ENCODE data around the gene IRF4.
"Not testable (repeated sequence)": the region's sequence is repeated elsewhere in the genome, so short reads cannot be mapped to it uniquely, and the experiment has no call there.

Gene IRF4

GRCh38 chr6:366389-367297, 24.9 kb upstream of the IRF4 start:
- DNase-seq = no peak

- no peak for DNase-seq
Observed at GRCh38 chr6:367298-367794, 24.2 kb upstream of the IRF4 start.

- DNase-seq = no peak
Observed at GRCh38 chr6:367891-368630, 23.5 kb upstream of the IRF4 start.

GRCh38 chr6:369559-370431, 21.8 kb upstream of the IRF4 start:
- DNase-seq = no peak

- DNase-seq = no peak
Observed at GRCh38 chr6:370555-370954, 21.0 kb upstream of the IRF4 start.

GRCh38 chr6:371851-372250, 19.7 kb upstream of the IRF4 start:
- not testable (repeated sequence) for DNase-seq

GRCh38 chr6:372336-372911, 19.1 kb upstream of the IRF4 start:
- no peak for DNase-seq

- DNase-seq = no peak
Observed at GRCh38 chr6:373031-373430, 18.5 kb upstream of the IRF4 start.

GRCh38 chr6:373773-374724, 17.5 kb upstream of the IRF4 start:
- DNase-seq = no peak

- DNase-seq = no peak
Observed at GRCh38 chr6:374956-375355, 16.6 kb upstream of the IRF4 start.

- DNase-seq = no peak
Observed at GRCh38 chr6:376827-377640, 14.5 kb upstream of the IRF4 start.

GRCh38 chr6:377641-378020, 13.9 kb upstream of the IRF4 start:
- DNase-seq = not testable (repeated sequence)

- no peak for DNase-seq
Observed at GRCh38 chr6:378090-378957, 13.2 kb upstream of the IRF4 start.

- no peak for DNase-seq
Observed at GRCh38 chr6:378958-379409, 12.6 kb upstream of the IRF4 start.

- no peak for DNase-seq
Observed at GRCh38 chr6:379410-380181, 12.0 kb upstream of the IRF4 start.

- DNase-seq = no peak
Observed at GRCh38 chr6:380234-381218, 11.0 kb upstream of the IRF4 start.

- no peak for DNase-seq
Observed at GRCh38 chr6:381742-382461, 9.7 kb upstream of the IRF4 start.
